ENCODE results near the gene CASP3.

CASP3 gene

DNA sequence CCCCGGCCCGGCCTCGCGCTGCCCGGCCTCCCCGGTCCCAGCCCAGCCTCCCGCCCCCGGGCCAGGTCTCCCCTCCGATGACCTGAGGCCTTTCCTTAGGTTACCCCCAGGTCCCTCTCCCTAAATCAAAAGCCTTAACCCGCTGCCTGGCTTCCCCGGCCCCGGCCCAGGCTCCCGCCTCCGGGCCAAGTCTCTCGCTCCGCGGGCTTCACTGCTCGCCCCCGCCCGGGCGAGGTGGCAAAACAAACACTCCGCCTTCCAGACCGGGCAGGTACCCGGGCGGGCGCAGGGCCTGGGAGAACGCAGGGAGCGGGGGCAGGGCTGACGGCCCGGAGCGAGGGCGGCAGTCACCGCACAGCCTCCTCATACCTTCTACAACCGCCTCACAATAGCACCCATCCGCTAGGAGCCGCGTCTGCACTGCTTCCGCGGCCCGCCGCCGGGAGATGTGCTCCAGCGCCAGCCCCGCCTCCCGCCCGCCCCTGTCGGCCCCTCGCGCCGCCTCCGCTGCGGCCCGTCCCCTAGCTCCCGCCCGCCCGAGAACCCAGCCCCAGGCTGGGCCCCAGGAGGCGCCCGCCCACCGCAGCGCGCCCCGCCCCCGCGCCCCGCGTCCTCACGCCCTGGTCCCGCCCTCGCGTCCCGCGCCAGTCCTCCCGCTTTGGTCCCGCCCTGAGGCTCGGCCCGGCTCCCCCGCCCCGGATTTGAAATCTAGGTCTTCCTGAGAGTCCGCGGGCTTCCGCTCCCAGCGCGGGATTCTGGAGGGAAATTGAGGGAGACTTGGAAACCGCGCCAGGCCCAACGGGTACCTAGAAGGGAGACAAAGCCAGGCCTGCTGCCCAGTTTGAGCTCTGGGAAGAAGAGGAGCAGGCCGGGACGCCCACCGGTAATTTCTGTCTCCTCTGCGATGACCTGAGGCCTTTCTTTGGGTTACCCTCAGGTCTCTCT lies at the start of gene CASP3, which contains the start of gene PRIMPOL:
TSS of gene CASP3 (minus strand) at position 422 of the 945 bp plus-strand sequence. CDS start 10,994 bp downstream, outside the sequence.
TSS of gene PRIMPOL (plus strand) at position 713 of the 945 bp plus-strand sequence. CDS start 7,403 bp downstream, outside the sequence.
- DNase-seq (ENCODE audit: low spot score): peak; percentile 98

DNA sequence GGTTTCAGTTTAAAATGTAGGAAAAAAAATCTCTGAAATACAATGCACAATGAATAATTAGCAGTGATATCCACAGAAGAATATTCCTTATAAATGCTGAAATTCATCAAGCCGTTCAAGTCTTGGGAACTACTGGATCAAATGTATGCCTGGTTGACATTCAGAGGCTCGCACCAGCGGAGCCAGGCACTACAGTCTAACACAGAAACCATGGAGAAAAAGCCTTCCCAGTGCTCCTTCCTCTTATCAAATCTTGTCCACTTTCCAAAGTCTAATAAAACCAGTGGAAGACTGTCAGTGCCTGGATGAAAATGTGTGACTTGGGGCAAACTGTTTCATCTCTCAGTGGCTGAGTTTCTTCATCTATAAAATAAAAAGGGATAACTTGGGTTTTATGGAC lies 48.7 kb upstream of the CASP3 start:
- no peak for DNase-seq (ENCODE audit: low spot score)

DNA sequence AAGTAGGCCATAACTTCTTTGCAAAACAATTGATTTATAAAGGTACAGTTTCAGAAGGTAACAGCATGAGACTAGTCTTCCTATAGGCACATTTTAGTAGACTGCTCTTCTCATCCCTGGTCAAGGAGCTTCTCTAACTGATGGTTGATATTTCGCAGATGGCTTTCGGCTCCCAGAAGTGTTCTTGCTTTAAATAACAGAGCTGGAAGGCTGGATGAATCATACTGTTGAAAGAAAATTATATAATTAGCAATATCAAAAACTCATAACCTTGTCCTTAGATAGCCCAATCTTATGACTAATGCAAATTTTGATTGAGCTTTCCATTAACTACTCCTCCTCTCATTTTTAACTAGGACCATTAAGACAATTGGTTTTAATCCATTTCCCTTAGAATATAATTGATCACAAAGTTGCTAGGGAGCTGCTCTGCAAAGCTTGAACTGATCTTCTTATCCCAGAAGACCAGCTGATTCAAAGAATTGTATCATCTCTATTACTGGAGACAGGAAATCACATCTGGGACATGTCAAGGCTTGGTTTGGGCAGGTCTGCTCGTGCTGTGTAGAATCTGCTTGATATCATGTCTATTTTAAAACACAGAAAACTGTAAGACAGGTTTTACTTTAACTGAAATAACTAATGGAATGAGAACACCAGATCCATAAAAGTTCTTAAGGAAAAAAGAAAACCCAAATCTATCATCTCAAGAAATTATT lies 46.1 kb upstream of the CASP3 start:
- no peak for DNase-seq (ENCODE audit: low spot score)

DNA sequence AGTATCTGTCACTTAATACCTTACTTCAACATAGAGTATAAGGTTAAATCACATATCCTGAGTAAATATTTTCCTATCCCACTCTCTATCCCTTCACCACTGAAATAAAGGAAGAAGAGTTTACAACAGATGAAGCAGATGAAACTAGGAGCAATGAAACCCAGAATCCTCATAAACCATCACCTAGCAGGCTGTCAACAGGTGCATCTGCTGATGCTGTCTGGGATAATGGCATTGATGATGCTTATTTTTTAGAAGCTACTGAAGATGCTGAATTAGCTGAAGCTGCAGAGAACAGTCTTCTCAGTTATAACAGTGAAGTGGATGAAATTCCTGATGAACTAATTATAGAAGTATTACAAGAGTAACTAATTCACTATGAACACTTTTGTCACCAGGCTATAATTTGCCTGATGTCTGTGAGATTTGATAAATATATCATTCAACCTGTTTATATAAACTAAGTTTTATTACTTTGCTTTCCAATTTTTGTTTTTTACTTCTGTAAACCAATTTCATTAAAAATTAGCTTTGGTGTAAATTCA lies 45.2 kb upstream of the CASP3 start:
- DNase-seq (ENCODE audit: low spot score): no peak

DNA sequence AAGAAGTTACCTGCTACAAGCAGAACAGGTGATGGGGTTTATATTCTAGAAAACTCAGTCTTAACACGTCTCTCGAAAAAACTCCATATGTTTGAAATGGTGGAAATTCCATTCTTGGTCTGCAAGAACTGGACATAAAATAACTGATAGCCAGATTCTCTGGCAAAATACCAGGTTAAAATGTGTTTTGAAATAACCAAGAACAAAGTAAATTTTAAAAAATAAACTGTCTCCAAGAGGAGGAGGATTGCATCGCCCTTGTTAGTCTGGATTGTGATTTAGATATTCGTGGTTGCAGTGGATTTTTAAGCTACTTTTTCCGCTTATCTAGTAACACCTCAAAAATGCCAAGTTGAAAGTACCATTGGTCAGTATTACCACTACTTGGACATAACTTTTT lies 43.8 kb upstream of the CASP3 start:
- DNase-seq (ENCODE audit: low spot score): no peak

DNA sequence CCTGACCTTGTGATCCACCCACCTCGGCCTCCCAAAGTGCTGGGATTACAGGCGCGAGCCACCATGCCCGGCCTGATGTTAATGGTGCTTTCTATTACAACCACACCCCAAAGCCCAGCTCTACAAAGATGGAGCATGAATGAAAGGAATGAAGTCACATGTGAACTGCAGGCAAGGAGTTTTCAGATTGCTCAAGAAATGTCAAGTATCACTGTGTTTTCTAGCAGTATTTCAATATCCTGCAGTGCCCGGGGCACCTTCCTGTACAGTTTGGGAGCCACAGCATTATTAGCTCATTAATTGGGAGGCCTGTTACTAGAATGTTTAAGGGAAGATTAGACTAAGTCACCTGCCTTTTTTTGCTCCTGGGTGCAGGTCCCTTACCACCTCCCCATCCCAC lies 40.4 kb upstream of the CASP3 start:
- no peak for DNase-seq (ENCODE audit: low spot score)

DNA sequence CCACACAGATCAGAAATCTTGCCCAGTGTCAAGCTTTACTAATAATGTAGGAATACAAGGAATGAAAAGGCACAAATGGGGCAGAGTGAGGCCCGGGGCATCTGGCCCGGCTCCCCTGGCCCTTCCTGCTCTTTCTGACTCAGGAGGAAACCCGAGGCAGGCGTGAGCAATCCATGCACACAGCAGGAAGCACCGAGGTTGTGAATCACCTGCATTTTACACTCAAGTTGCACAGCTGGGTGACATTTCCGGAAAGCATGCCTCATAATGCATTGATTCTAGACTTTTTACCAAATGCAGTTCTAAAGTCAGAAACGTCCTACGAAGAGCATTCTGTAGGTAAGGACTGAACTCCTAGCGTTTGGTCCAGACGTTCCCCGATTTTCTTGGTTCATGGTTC lies 39.2 kb upstream of the CASP3 start:
- peak; percentile 82 for DNase-seq (ENCODE audit: low spot score)

DNA sequence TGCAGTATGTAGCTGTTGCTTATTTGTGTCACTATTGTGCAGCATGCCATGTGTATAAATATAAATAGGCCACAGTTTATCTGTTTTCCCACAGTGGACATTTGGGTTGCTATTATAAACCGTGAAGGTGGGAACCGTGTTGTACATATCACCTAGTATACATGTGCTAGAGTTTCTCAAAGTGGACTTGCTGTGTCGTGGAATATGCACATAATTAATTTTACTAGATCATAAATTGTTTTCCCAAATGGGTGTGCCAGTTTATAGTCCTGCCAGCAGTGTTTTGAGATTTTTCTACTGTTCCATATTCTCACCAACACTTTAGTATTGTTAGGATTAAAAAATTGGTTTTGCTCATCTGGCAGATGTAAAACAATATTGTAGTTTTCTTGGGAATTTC lies 38.8 kb upstream of the CASP3 start:
- DNase-seq (ENCODE audit: low spot score): no peak

DNA sequence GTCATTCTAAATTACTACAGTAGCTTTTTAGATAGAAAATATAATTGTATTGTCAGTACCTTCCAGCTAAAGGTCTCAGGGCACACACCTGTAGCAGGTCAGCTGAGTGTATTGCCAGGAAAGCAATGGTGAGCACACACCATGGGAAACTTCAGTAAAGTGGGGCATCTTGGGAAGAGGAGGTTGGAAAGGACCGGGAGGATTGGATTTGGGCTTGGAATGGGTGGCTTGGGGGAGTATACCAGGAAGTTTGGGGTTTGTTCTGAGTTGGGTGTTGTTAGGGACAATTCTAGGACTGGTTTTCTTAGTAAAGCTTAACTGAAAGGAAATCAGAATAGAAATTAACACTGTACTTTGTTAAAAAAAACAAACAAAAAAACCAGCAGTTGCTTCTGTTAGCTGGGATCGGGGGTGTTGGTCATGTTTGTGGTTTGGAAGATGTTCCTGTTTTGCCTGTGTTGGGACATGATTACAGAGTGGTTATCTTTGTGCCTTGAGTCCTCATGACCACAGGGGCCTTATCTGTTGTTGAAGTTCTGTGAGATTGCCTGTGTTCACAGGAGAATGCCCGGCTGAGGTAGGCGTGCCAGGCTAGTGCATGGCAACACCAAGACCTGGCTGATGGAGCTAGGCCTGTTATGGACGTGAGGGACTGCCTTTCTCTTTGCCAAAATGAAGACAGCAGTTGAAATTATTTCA lies 35.4 kb upstream of the CASP3 start:
- peak; percentile 17 for DNase-seq (ENCODE audit: low spot score)

DNA sequence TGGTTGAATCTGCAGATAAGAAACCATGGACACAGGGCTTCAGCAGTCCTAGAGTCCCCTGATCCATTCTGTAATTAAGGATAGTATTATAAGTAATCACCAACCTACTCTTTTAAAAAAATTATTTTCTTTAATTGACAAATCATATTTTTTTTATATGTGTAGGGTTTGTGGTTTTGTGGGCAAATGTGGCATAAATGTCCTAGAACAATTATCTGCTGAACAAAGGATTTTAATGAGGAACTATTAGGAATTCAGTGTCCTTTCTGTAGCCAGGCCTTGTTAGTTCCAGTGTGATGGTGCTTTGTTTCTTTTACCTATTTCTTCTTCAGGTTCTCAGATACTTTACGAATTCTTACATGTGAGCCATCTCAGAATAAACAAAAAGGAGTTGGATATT lies 32.7 kb upstream of the CASP3 start:
- DNase-seq (ENCODE audit: low spot score): no peak

DNA sequence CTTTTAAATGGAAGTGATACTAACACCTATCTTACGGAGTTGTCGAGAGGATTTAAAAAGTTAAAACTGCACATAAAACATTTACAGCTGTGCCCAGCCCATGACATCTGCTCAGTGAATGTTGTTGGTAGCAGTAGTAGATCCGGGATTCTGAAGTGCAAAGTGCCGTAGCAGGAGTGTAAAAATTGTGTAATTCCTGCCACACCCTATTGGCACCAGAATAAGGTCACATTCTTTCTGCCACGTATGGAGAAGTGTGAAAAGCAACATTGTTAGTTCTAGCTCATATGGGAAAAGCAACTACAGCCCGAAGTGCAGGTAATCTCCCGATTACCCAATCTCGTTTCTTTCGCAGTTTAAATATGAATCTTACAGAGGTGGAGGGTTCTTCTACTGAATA lies 31.5 kb upstream of the CASP3 start:
- DNase-seq (ENCODE audit: low spot score): no peak

DNA sequence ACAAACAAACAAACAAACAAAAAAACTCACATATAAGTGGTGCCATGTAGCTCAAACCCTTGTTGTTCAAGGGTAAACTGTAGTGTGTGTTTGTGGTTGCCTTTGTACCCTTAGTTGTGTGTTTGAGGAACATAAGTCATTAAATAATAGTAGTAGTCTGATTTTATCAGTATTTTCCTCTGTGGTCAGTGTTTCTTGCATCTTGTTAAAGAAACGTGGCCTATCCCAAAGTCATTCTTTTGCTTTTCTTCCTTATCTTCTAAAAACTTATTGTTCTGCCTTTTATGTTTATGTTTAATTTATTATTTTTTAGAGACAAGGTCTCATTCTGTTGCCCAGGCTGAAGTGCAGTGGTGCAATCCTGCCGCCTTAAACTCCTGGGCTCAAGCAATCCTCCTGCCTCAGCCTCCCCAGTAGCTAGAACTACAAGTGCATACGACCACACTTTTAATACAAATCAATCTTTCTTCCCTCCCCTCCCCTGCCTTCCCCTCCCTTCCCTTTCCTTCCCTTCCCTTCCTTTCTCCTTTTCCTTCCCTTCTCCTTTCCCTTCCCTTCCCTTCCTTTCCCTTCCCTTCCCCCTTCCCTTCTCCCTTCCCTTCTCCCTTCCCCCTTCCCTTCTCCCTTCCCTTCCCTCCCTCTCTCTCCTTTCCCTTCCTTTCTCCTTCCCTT lies 26.7 kb upstream of the CASP3 start:
- no peak for DNase-seq (ENCODE audit: low spot score)

DNA sequence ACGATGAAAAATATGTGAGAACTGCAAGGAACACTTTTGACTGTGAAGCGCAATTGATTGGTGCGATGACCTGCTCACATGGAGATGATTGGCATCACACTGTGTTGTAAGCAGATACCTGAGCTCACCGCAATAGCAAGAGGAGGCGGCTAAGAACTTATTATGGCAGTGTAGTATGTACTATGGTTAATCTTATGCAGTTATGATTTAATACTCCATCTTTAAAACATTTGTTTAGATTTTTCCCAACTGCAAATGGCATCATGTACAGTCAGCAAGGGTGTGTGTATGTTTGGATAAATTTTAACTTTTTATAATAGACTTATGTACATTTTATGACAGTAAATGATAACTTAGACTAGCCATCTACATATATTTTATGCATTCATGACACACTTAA lies 25.8 kb upstream of the CASP3 start:
- no peak for DNase-seq (ENCODE audit: low spot score)

DNA sequence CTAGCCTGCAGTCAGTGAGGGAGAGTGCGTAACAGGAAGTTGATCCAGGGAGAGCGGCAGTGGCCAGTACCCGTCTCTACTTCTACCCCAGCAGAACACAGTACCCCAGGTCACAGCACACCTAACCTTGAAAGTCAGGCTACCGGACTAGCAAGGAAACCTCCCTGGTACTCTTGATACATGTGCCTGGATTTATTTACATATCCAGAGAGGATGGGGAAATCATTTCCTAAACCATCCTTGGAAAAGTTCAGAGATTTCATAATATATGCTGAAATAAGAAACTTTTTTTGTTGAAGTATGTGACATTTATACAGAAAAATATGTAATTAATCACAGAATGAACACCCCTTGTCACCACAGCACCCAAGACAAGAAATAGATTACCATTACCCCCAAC lies 24.8 kb upstream of the CASP3 start:
- no peak for DNase-seq (ENCODE audit: low spot score)

DNA sequence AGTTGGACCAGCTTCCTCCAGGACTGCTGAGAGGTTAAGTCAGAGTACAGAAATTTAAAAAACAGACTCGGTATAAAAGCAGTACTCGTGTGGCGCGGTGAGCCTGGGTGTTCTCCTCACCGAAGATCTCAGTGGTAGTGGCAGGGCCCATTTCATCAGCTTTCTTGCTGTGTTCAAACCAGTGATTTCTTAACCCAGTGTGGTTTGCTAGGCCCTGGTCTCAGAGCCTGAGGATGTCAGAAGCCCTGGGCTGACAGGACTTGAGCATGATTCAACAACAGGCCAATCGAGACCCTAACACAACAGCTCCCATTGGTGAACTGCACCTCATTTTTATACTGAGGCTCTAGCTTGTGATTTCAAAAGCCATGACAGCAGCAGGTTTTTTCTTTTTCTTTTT lies 23.5 kb upstream of the CASP3 start:
- no peak for DNase-seq (ENCODE audit: low spot score)

DNA sequence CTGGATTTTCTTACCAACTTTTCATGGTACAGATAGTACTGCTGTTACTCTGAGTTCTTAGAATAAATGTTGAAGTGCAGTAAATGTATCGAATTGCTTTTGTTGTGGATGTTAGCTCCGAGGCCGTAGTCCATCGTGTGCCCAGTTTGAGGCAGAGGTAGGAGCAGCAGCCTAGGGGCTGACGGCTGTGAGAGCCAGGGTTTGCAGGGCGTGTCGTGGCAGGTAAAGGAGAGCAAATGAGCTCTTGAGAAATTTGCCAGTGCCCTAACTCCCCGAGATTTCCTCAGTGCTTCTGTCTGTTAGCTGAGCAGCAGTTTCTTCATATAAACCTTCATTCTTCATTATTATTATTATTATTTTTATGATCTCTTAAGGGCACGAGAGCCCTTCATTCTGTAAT lies 21.9 kb upstream of the CASP3 start:
- DNase-seq (ENCODE audit: low spot score): no peak

DNA sequence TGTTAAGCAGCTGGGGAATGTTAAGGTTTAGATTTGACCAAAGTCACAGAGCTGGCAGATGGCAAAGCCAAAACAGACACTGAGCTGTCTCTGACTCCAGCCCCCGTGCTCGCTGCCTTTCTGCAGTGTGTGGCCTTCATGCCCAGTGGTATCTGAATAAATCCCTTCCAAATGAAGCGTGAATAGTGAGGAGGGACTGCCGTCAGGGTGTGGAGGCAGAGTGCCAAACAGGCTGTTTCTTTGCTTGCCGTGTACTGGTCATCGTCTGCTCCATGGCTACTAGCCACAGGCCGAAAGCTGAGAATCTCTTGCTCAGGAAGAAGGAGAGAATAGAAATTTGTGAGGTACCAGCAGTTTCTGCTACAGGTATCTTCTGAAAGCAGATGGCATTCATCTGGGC lies 20.0 kb upstream of the CASP3 start:
- DNase-seq (ENCODE audit: low spot score): no peak

DNA sequence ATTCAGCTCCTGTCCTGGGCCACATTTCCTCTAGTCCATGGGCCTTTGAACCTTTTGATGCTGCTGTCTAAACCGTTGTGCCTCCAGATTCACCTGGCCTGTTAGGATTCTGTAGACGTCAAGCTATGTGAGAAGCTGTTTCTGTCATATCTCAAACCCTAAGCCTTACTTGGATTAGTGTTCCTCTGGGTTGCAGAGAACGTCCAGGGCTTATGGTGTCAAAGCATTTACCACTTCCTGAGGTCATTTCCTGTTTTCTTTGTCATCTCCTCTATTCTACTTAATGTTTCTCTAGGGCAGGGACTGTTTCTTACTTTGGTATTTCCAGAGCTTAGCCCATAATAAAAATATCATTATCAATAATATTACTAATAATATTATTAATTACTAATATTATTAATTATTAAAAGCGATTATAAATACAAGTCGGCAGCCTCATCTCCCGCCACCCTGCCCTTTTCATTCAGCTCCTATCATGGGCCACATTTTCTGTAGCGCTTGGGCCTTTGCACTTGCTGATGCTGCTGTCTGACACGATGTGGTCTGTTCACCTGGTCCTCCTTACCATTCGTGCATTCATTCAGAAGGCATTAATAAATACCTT lies 19.4 kb upstream of the CASP3 start:
- no peak for DNase-seq (ENCODE audit: low spot score)

DNA sequence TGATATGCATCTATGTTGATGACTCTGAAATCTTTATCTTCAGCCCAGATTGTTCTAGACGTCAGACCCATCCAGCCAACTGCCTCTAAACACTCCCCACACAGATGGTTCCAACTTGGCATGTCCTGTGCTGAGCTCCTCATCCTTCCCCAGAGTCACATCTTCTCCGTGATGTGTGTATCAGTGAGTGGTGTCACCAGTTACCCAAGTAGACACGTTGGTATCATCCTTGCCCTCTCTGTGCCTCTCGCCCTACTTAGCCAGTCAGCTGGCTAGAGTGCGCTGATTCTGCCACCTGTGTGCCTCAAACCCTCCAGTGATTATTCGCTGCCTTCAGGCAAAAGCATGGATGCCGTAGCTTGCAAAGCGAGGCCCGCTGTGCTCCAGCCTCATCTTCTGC lies 18.8 kb upstream of the CASP3 start:
- no peak for DNase-seq (ENCODE audit: low spot score)

DNA sequence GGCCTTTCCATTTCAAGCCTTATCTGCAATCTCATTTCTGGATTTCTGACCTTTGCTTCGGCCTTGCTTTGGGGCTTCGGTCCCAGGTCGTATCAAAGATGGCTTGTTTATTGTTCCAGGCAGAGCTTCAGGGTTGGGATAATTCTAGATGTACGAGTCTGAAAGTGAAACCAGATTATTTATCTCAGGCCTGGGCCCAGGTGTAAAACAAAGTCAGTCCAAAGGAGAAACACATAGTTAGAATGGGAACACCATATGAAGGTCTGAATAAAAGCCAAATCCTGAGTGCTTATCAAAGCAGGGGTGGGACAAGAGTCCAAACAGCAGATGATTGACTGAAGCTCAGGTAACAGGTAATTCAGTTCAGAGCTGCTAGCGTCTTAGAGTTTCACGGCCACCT lies 17.4 kb upstream of the CASP3 start:
- DNase-seq (ENCODE audit: low spot score): no peak

Data from GM03348 (cell line).